ENCODE measurements around the gene BRK1.
"Not testable (repeated sequence)": the region's sequence is repeated elsewhere in the genome, so short reads cannot be mapped to it uniquely, and the experiment has no call there.

BRK1 gene

GRCh38 chr3:10176150-10176549, 60.7 kb downstream of the BRK1 start:
- not testable (repeated sequence) for DNase-seq

Measured in amygdala (tissue), 56 donors.